GM18861 (cell line): ENCODE measurements around the gene CEP128.

Source experiments
- ATAC-seq: cut with Tn5 transposase; IDR thresholded peaks from one replicate; pipeline ENCODE4 v1.9.1; 2021; ENCODE audit not compliant: unreplicated experiment

Gene CEP128

DNA sequence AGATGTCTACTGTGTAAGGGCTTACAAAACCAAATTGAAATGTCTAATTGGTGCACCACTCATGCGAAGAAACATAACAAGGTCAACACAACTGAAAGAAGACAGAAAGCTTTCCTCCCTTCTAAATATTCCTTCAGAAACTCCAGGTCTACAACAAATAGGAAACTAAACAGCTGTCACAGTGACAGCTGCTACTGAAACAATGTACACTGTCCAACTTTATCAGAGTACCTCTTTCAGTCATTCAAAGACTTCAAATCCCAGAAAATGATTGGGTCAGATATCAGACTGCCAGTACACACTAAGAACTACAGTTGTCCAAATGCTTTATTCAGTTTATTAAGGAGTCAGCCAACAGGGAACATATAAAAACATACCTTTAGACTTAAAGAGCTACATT lies 35.2 kb downstream of the CEP128 start:
- no peak for ATAC-seq

DNA sequence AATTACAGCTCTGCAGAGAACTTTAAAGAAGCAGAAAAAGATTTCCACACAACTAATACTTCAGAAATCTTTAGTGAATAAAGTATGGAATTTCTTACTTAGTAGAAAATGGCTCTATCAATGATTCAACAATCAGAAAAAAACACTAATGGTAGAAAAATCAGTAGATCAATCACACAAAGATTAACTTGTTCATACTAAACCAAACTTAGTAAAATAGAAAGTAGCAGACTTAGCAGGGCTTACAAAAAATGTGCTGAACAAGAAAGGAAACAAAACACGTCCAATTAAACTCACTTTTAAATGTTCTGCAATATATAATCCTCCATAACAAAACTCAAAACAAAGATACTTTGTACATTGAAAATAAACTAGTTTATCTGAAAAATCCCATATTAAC lies 38.9 kb downstream of the CEP128 start:
- ATAC-seq: no peak

DNA sequence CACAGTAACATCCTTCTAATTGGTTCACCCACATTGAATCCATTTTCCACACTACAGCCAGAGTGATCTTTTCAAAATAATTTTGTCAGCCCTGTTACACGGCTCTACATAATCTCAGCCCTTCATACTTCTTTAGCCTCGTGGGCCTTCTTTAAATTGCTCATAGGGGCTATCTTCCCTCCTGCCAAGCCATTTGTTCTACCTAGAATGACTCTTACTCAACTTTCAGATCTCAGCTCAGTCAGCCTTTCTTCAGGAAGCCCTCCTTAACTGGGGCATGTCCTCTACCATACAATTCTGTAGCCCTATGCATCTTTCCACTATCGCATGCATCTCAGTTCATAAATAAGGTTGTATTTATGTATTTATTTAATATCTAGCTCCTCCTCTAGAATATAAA lies 39.7 kb downstream of the CEP128 start:
- ATAC-seq: no peak

DNA sequence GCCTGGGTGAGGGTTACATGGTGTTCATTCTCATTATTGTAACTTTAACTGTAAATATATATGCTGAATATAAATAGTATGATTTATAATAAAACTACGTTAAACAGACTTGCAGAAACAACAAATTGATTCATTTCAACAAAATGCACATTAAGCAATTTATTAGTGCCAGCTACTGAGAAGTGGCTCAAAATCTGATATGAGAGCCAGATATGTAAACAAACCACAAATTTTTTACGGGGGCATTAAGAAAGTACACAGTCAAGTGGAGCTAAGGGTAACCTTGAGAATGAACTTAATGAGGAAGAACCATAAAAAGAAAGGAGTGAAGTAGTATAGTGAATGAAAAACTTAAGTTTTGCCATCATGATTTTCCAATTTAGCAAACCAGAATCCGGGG lies 40.3 kb downstream of the CEP128 start:
- ATAC-seq: no peak

DNA sequence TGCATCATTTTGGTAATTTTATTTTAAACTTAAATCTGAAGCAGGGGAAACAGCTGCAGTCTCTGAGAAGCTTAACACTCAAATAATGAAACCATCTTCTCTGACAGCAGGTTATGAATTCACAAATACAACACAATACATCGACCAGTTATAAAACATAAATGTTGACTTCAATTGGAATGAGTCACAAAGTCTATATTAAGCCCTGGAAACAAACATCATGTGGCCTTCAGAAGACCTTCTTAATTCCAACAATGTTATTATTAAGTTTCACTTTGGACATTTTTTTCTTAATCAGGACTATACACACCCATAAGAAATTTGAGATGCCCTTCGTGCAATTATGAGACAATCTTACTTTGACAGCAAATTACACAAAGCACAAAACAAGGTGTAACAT lies 68.9 kb downstream of the CEP128 start:
- no peak for ATAC-seq

DNA sequence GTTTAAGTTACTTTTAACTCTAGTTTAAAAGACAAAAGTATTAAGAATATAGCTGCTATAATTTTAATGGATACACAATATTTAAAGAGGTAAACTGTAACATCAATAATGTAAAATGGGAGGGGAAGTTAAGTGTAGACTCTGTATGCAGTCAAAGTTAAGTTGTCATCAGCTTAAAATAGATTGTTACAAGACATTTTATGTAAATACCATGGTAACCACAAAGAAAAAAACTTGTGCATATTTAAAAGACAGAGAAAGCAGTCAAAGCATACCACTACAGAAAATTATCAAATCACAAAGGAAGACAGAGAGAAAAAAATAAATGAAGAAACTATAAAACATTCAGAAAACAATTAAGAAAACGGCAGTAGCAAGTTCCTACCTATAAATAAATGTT lies 73.3 kb downstream of the CEP128 start:
- ATAC-seq: no peak

DNA sequence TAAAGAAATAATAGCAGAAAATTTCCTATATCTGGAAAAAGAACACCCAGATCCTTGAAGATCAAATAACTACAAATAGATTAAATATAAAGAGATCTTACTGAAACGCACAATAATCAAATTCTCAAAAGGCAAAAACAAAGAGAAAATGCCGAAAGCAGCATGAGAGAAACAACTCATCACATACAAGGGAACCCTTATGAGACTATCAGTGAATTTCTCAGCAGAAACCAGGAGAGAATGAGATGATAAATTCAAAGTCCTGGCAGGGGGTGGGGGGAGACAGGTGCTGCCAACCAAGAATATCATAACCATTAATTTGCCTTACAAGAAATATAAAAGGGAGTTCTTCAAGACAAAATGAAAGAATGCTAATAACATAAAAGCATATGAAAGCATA lies 73.7 kb downstream of the CEP128 start:
- ATAC-seq: no peak

DNA sequence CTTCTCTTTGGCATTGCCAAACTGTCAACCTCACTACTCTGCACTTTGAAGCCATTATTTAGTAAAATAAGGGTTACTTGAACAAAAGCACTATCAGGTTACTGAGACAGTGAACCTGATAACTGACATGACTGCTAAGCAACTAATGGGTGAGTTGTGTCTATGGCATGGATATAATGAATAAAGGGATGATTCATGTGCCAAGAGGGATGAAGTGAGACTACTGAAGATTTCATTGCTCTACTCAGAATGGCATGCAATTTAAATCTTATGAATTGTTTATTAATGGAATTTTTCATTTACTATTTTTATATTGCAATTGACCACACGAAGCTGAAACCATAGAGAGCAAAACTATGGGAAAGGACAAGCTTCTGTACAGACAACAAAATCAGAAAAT lies 74.4 kb downstream of the CEP128 start:
- ATAC-seq: no peak

DNA sequence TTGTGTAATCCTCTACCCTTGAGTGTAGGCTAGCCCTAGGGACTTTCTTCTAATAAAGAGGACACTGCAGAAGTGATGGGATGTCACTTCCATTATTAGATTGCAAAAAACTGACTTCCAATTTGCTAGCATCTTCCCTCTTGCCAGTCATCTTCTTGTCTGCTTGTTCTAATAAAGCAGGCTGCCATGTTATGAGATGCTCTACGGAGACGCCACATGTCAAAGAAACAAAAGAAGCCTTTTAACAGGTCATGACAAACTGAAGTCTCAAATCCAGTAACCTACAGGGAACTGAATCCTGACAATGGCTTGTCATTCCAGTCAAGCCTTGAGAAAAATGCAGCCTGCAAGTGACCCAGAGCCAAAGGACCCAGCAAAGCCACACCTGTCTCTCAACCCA lies 76.0 kb downstream of the CEP128 start:
- ATAC-seq: no peak

DNA sequence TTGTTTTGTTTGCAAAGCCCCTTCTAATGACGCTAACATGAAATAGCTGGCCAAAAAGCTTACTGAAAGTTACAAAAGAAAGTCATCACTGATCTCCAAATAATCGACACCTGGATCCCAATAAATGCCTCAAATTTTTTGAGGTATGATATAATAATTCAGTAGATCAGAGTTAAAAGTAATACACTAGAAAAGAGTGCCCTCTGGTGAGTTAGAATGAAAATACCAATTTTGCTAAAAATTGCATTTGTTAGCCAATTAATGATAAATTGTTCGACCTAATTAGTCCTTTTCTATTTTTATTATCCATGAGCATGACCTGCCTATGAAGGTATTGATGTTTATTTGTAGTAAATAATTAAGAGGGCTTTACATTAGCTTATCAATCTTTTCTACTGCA lies 78.6 kb downstream of the CEP128 start:
- ATAC-seq: no peak

DNA sequence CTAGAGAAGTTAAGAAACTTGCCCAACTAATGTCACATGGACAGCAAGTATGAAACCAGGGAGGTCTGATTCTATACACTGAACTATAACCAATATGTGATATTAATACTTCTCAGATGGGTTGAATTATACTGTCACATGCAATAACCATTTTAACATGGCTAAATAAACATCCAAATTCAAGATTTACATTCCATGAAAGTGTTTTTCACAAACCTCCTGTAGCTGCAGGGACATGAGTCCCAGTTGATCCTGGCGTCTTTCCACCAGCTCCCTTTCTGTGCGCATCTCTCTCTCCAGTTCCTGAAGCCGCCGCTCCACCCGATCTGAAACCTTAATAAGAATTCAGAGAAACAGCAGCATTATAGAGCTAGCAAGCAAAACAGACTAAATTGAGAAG lies 79.0 kb downstream of the CEP128 start:
- ATAC-seq: no peak

DNA sequence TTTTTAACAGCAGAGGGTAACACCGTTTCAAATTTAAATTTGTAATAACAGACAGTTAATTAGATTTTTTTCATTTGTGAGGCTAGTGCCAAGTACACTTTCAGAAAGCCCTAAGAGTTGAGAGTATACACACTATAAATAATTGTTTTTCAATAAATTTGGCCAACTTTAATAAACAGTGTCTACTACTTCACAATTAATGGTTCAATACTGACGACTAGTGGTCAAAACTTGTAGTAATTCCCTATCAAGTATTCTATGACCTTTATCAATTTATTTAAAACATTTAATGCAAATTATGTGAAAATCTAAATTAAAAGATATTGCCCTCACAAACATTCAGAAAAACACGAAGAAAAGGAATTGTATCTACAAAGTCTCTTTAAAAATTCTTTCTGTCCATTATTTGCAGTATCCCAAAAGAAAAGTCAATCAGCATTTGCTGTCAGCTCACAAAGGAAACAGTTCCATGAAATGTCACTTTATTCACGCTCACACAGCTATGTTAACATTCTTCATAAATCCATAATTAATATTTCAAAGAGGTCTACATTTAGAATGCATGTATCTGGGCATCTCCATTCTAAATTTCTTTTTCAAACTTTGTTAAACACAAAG lies 91.2 kb downstream of the CEP128 start:
- ATAC-seq: peak; percentile 67

DNA sequence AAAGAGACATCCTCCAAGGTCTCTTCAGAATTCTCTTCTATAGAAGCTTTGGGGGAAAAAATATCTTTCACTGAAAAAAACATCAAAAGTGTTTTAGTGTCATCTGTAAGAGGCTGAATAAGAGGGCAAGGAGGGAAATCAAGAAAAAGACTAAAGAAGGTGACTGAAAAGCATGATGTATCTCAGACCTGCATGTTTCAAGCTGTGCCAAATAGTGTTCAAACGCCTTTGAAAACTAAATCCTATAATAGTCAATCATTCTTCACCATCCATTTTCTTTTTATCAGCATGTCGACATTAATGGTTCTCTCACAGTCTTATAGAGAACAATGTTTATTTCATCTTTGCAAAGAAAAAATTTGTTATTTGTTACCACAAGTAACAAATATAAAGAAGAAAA lies 94.5 kb downstream of the CEP128 start:
- no peak for ATAC-seq

DNA sequence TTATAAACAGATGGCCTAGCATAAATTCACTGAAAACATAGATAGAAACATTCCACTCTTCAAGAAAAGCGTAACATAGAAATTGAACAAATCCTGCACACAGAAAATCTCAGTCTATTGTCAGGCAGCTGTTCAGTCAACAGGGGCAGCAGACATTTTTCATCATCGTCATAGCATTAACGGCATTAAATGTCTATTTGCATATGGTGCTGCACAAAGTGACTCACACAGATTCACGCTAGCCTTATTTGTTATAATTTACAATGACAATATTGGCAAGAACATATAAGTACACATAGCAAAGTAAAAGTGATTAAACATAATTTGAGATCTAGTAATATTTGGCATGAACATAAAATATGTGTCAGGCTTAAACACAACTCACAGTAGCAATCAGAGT lies 95.7 kb downstream of the CEP128 start:
- ATAC-seq: no peak

DNA sequence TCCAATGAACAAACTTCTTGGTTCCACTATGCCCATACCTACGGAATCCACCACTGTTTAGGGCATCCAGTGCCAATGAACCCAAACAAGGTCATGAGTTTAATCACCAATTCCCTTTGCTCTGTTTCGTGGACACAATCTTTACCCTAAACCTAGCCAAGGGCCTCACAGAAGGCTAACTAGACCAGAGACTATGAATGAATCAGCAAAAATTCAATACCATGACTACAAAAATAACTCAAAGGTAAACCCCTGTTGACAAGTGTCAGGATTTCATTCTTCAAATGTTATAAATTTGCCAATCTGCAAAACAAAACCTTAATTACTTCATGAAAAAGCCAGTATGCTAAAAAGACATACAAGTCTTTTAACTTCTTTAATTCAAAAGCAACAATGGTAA lies 96.7 kb downstream of the CEP128 start:
- ATAC-seq: no peak

DNA sequence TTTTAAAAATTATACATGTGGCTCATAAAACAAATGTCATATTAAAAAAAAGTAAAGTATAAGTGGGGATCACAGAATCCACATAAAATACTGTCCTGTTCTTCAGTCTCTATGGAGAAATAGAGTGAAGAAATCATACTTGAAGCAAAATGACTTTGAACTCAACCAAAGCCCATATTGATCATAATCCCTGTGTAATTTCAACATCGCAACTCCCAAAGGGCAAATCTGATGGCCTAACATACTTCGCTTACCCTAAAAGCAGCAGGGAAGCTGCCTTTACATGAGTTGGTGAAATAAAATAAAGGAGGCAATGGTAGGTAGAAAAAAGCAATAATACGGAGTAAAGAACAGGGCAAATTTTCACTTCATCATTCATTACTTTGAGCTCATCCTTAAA lies 101.8 kb downstream of the CEP128 start:
- no peak for ATAC-seq

DNA sequence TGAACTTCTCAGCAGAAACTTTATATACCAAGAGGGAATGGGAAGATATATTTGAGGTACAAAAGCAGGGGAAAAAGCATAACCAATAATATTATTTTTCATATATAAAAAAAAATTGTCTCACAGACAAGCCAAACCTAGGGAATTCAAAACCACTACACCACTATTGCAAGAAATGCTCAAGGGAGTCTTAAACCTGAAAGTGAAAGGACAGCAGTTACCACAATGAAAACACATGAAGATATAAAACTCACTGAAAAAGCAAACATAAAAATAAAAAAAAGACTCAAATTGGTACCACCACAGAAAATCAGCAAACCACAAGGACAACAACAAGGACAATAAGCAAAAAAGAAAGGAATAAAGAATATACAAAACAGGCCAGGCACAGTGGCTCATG lies 131.9 kb downstream of the CEP128 start:
- no peak for ATAC-seq

DNA sequence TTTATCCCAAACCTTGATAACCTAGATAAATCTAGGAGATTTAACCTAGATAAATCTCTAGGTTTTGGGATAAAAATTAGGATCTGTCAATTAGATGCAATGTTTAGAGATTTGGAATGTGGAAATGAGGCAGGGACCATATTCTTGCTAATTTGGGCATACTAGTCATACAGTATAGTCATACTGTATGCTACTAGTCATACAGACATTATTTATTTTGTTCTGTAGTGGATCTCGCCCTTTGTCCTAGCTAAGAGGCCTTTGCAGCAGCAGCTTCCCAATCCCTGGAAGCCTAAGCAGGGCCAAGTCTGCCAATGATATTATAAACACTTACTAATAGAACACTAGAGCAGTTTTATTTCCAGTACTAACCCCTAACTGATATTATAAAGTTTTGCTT lies 136.4 kb downstream of the CEP128 start:
- no peak for ATAC-seq

DNA sequence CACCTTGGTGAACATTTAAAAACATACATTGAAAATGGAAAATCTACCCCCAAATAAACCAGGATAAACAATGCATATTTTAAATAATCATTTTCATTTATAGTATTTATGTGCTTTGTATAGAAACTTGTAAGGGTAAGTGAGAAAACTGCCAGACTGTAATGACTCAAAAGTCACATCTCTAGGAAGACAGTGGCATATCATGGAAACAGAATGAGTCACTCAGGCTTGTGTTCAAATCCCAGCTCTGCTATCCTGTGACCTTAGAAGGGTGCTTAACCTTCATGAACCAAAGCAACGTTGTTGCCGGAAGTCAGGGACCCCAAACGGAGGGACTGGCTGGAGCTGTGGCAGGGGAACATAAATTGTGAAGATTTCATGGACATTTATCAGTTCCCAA lies 142.7 kb downstream of the CEP128 start:
- no peak for ATAC-seq

DNA sequence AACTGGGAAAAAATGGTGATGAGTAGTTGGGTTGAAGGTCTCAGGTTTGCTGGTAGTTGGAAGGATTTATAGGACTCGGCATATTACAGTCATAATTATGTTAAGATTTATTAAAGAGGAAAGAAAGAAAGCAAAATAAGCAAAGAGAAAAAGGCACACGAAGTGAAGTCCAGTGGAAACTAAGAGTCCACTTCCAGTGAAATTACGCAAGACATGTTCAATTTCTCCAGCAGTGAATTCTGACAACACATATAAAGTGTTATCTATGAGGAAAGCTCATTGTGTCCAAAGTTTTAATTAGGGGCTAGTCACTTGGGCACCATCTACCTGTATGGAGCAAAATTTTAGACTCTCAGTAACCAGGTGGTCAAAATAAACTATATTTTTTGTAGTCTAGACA lies 143.3 kb downstream of the CEP128 start:
- ATAC-seq: no peak

DNA sequence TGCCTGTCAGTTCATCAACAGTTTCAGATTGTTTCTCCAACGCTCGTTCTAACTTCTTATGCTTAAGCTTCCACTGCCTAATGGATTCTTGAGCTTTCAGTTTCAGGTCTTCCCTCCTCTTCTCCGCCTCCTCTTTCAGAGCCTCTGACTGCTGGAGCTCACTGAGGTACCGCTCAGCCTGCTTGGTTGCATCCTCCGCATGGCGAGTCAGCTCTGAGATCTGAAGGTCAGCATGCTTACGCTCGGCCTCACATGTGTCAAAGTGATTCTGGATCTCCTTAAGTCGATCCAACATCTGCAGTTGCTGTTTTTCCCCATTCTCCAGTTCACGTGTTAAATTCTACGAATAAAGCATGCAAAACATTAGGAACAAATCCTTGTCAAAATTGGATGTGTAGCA lies 148.8 kb downstream of the CEP128 start:
- no peak for ATAC-seq

DNA sequence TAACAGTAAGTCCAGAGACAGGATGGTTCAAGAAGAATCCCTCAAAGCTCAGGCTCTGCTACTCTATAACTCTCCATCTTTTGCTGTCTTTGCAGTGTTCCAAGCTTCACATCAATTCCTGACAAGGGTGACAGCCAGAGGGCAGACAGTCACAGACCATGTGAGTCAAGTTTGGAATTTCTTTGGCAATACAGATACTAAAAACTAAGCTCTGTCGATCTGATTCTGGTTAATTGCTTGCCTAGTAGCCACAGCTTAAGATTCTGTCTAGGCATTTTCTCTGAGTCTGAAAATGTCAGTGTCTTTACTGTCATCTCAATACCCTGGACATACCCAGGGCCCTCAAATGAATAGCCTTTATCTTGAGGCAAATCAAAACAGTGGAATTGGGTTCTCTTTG lies 153.7 kb downstream of the CEP128 start:
- ATAC-seq: no peak

DNA sequence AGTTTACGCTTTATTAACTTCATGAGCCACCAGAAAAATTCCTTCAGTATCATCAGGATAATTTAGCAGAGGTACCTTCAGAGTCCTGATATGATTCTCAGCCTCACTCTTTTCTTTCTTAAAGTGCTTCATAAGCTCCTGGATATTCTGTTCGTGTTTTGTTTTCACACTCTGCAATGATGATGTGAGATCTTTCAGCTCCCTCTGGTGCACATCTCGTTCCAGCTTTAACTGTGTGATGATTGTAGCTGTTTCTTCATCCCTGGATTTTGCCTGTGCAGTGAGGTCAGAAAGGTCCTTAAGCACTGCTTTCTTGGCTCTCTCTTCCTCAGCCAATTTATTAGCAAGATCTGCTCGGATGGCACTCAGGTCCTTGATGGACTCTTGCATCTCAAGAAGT lies 156.7 kb downstream of the CEP128 start:
- no peak for ATAC-seq

DNA sequence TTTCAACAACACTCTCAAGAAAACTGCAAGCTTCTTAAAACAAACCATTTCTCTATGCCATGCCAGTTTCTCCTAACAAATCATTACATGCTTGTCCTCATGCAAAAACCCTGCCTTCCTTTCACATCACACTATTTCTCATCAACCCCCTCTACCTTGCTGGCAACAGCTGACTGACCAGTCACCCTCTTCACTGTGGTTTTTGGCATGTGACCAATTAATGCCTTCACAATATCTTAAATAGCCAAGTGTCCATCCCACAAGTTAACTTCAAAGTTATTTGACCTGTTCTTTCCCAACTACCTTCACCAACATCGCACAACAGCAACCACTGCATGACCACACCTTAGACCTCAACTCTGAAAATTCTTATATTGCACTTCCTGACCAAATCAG lies 159.6 kb downstream of the CEP128 start:
- no peak for ATAC-seq
